Stimulated activated naive B cell treated with anti-CD40 and anti-IgM and Interleukin-4, amounts not matched to agents 10 μg/mL and 1 μg/mL and 100 μg/mL, for 72 hours (primary cell): ENCODE data around the gene PACS1.

Experiments used
- ATAC-seq, 2 donors: fragments of 150-1000 bp; cut with Tn5 transposase; replicated peaks; 2 replicates each; pipeline ENCODE4 v1.10.0; 2021; ENCODE audit warnings: moderate library complexity in 1 of 2
- DNase-seq: peaks from one replicate; pipeline ENCODE4 v3.0.0; 2021
- H3K27ac Mint-ChIP-seq: one replicate; pipeline ENCODE4 v1.8.0; 2022; ENCODE audit warnings: mild to moderate bottlenecking, mixed read lengths
- H3K27me3 Mint-ChIP-seq, 2 donors: one replicate each; pipeline ENCODE4 v1.8.0; 2022; ENCODE audit warnings: mixed read lengths in 2 of 2
- H3K36me3 Mint-ChIP-seq, 2 donors: one replicate each; pipeline ENCODE4 v1.8.0; 2022; ENCODE audit warnings: mixed read lengths in 2 of 2, mild to moderate bottlenecking in 1 of 2
- H3K4me1 Mint-ChIP-seq, 2 donors: one replicate each; pipeline ENCODE4 v1.8.0; 2022; ENCODE audit warnings: mixed read lengths in 2 of 2, mild to moderate bottlenecking in 1 of 2
- H3K4me3 Mint-ChIP-seq, 2 donors: one replicate each; pipeline ENCODE4 v1.8.0; 2022; ENCODE audit warnings: mild to moderate bottlenecking in 2 of 2, mixed read lengths in 2 of 2, moderate library complexity in 1 of 2
- H3K9me3 Mint-ChIP-seq, 2 donors: one replicate each; pipeline ENCODE4 v1.8.0; 2022; ENCODE audit warnings: mixed read lengths in 2 of 2, mild to moderate bottlenecking in 1 of 2

PACS1 gene

GRCh38 chr11:66262191-66262590 lies 192.1 kb downstream of the PACS1 start:
- ATAC-seq (no peak), DNase-seq (no peak)
- peaks cover 24 to 29% of the 10 kb centered on the region in 2 donors for H3K4me1 Mint-ChIP-seq
- H3K36me3 Mint-ChIP-seq = peaks cover 53 to 61% of the 10 kb centered on the region in 2 donors
- H3K27me3 Mint-ChIP-seq = no peaks in the 10 kb centered on the region
- no peaks in the 10 kb centered on the region for H3K9me3 Mint-ChIP-seq
- H3K27ac Mint-ChIP-seq = no peak overlapping the region
- no peak overlapping the region for H3K4me3 Mint-ChIP-seq

- Mint-ChIP-seq H3K36me3 (peaks cover 55 to 63% of the 10 kb centered on the region in 2 donors), H3K27me3 (no peaks in the 10 kb centered on the region), H3K9me3 (no peaks in the 10 kb centered on the region), H3K4me3 (no peak overlapping the region), H3K4me1 (peaks cover 26 to 34% of the 10 kb centered on the region in 2 donors), H3K27ac (no peak overlapping the region)
- DNase-seq (no peak), ATAC-seq (no peak)
These were observed 192.6 kb downstream of the PACS1 start for GRCh38 chr11:66262696-66263095.

GRCh38 chr11:66263231-66263630 lies 193.2 kb downstream of the PACS1 start:
- no peak overlapping the region for H3K27ac Mint-ChIP-seq
- DNase-seq = no peak
- H3K4me1 Mint-ChIP-seq = peaks cover 28 to 38% of the 10 kb centered on the region in 2 donors
- no peak overlapping the region for H3K4me3 Mint-ChIP-seq
- H3K9me3 Mint-ChIP-seq = no peaks in the 10 kb centered on the region
- no peaks in the 10 kb centered on the region for H3K27me3 Mint-ChIP-seq
- ATAC-seq = no peak
- peaks cover 55 to 64% of the 10 kb centered on the region in 2 donors for H3K36me3 Mint-ChIP-seq

- Mint-ChIP-seq H3K27ac (no peak overlapping the region), H3K4me1 (peaks cover 24 to 33% of the 10 kb centered on the region in 2 donors), H3K9me3 (no peaks in the 10 kb centered on the region), H3K36me3 (peaks cover 49 to 65% of the 10 kb centered on the region in 2 donors), H3K4me3 (no peak overlapping the region), H3K27me3 (no peaks in the 10 kb centered on the region)
- ATAC-seq = no peak
- DNase-seq = no peak
These were observed 193.7 kb downstream of the PACS1 start for GRCh38 chr11:66263785-66264184.

- Mint-ChIP-seq H3K27me3 (no peaks in the 10 kb centered on the region), H3K9me3 (no peaks in the 10 kb centered on the region)
- ATAC-seq = no peak
These were observed 194.3 kb downstream of the PACS1 start for GRCh38 chr11:66264383-66264782.

GRCh38 chr11:66264914-66265313 lies 194.8 kb downstream of the PACS1 start:
- ATAC-seq (no peak), DNase-seq (no peak)
- Mint-ChIP-seq H3K27me3 (no peaks in the 10 kb centered on the region), H3K4me1 (peaks cover 24 to 31% of the 10 kb centered on the region in 2 donors), H3K4me3 (no peak overlapping the region), H3K27ac (no peak overlapping the region), H3K9me3 (no peaks in the 10 kb centered on the region), H3K36me3 (peaks cover 38 to 59% of the 10 kb centered on the region in 2 donors)

More at GRCh38 chr11:66264383-66264782, 194.3 kb downstream of the PACS1 start:
- no peak overlapping the region for H3K4me3 Mint-ChIP-seq
- H3K27ac Mint-ChIP-seq = no peak overlapping the region
- H3K36me3 Mint-ChIP-seq = peaks cover 44 to 63% of the 10 kb centered on the region in 2 donors
- no peak for DNase-seq
- peaks cover 22 to 31% of the 10 kb centered on the region in 2 donors for H3K4me1 Mint-ChIP-seq

- peaks cover 26 to 35% of the 10 kb centered on the region in 2 donors for H3K4me1 Mint-ChIP-seq
- DNase-seq (no peak), ATAC-seq (no peak)
- H3K27me3 Mint-ChIP-seq = no peaks in the 10 kb centered on the region
- H3K27ac Mint-ChIP-seq = no peak overlapping the region
- no peaks in the 10 kb centered on the region for H3K9me3 Mint-ChIP-seq
- H3K4me3 Mint-ChIP-seq = no peak overlapping the region
- H3K36me3 Mint-ChIP-seq = peaks cover 36 to 58% of the 10 kb centered on the region in 2 donors
These were observed 195.7 kb downstream of the PACS1 start for GRCh38 chr11:66265531-66266377.

- H3K27me3 Mint-ChIP-seq = no peaks in the 10 kb centered on the region
- peaks cover 36 to 53% of the 10 kb centered on the region in 2 donors for H3K36me3 Mint-ChIP-seq
- ATAC-seq (no peak), DNase-seq (no peak)
- peak overlapping the region; percentile 95 for H3K27ac Mint-ChIP-seq
- peak overlapping the region; percentile 91 to 98 for H3K4me3 Mint-ChIP-seq
- H3K4me1 Mint-ChIP-seq = peaks cover 28 to 38% of the 10 kb centered on the region in 2 donors
- no peaks in the 10 kb centered on the region for H3K9me3 Mint-ChIP-seq
These were observed 196.4 kb downstream of the PACS1 start for GRCh38 chr11:66266378-66267038.

- H3K36me3 Mint-ChIP-seq = peaks cover 34 to 53% of the 10 kb centered on the region in 2 donors
- peak overlapping the region; percentile 95 for H3K27ac Mint-ChIP-seq
- no peak for ATAC-seq
These were observed 196.9 kb downstream of the PACS1 start for GRCh38 chr11:66267039-66267378.

GRCh38 chr11:66267379-66268243 lies 197.5 kb downstream of the PACS1 start:
- ATAC-seq = peak; percentile 66 to 70
- Mint-ChIP-seq H3K4me3 (peak overlapping the region; percentile 91 to 98), H3K9me3 (no peaks in the 10 kb centered on the region), H3K27me3 (no peaks in the 10 kb centered on the region), H3K4me1 (peaks cover 30 to 38% of the 10 kb centered on the region in 2 donors), H3K36me3 (peaks cover 34 to 53% of the 10 kb centered on the region in 2 donors), H3K27ac (peak overlapping the region; percentile 98)
- DNase-seq = peak; percentile 81

More at GRCh38 chr11:66267039-66267378, 196.9 kb downstream of the PACS1 start:
- H3K27me3 Mint-ChIP-seq = no peaks in the 10 kb centered on the region
- H3K4me3 Mint-ChIP-seq = peak overlapping the region; percentile 91 to 98
- DNase-seq = no peak
- H3K4me1 Mint-ChIP-seq = peaks cover 30 to 38% of the 10 kb centered on the region in 2 donors
- H3K9me3 Mint-ChIP-seq = no peaks in the 10 kb centered on the region

- ATAC-seq = peak; percentile 85 to 88
- Mint-ChIP-seq H3K36me3 (peaks cover 36 to 51% of the 10 kb centered on the region in 2 donors), H3K4me3 (peak within 1 kb of the TSS; percentile 91 to 98), H3K4me1 (peaks cover 30 to 38% of the 10 kb centered on the region in 2 donors), H3K9me3 (no peaks in the 10 kb centered on the region), H3K27ac (peak within 1 kb of the TSS; percentile 98), H3K27me3 (no peaks in the 10 kb centered on the region)
- peak; percentile 100 for DNase-seq
These were observed 198.3 kb downstream of the PACS1 start, which contains the start of gene RAB1B for GRCh38 chr11:66268244-66268951. Gene RAB1B, plus strand, starts transcription at chr11:66268639. Its CDS starts 41 bp downstream, at chr11:66268680.

GRCh38 chr11:66268952-66269905 lies 199.2 kb downstream of the PACS1 start:
- Mint-ChIP-seq H3K27me3 (no peaks in the 10 kb centered on the region), H3K36me3 (peaks cover 37 to 50% of the 10 kb centered on the region in 2 donors)

More at GRCh38 chr11:66268952-66269905, 199.2 kb downstream of the PACS1 start:
- Mint-ChIP-seq H3K4me1 (peaks cover 30 to 38% of the 10 kb centered on the region in 2 donors), H3K9me3 (no peaks in the 10 kb centered on the region), H3K27ac (peak overlapping the region; percentile 98), H3K4me3 (peak overlapping the region; percentile 91 to 98)
- ATAC-seq = no peak
- no peak for DNase-seq
